Retinal pigment epithelial cell (primary cell): Measurements from ENCODE around the gene PHYHIPL.

Experiments
- DNase-seq: peaks from one replicate; pipeline ENCODE4 v3.0.0-alpha.2; 2010; ENCODE audit warnings: low read depth
- H3K4me3 ChIP-seq: 2 replicates; pipeline ENCODE4 v1.5.1; 2011; ENCODE audit warnings: mild to moderate bottlenecking, low read length, control low read depth, moderate library complexity
- CTCF ChIP-seq: conservative IDR thresholded peaks from 2 replicates; pipeline ENCODE4 v1.5.1; 2011; ENCODE audit warnings: low read depth, low read length, control low read depth, inconsistent platforms

PHYHIPL gene

GRCh38 chr10:59134785-59135184 lies 41.7 kb upstream of the PHYHIPL start:
- H3K4me3 ChIP-seq = no peak overlapping the region
- DNase-seq = no peak
- TF ChIP-seq CTCF = no peak

- no peak overlapping the region for H3K4me3 ChIP-seq
- TF ChIP-seq CTCF = no peak
- no peak for DNase-seq
Measured at GRCh38 chr10:59135275-59135674, 41.2 kb upstream of the PHYHIPL start.

GRCh38 chr10:59138052-59138451 lies 38.4 kb upstream of the PHYHIPL start:
- no peak for DNase-seq
- H3K4me3 ChIP-seq = no peak overlapping the region
- no peak for TF ChIP-seq CTCF

- H3K4me3 ChIP-seq = no peak overlapping the region
- no peak for TF ChIP-seq CTCF
- DNase-seq = no peak
Measured at GRCh38 chr10:59143544-59143943, 32.9 kb upstream of the PHYHIPL start.

GRCh38 chr10:59148701-59149100 lies 27.7 kb upstream of the PHYHIPL start:
- DNase-seq = no peak
- TF ChIP-seq CTCF = no peak
- no peak overlapping the region for H3K4me3 ChIP-seq

DNA sequence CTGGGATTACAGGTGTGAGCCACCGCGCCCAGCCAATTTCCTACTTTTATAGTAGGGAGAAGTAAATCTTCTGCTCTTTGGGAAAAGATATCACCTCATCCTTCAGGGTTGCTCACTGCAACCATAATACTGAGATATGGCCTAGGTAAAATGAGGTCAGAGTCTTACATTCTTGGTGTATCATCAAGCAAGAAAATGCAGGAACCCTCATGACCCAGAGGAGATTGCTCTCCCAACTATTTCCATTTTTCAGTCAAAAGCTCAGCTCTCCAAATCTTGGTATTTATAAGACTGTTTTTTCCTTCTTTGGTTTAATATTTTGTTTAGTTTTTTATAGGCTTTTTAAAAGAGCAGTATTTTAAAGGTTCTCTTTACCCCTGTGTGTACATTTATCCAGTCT lies 20.9 kb upstream of the PHYHIPL start:
- no peak for TF ChIP-seq CTCF
- DNase-seq = no peak
- H3K4me3 ChIP-seq = no peak overlapping the region

- no peak for DNase-seq
- H3K4me3 ChIP-seq = no peak overlapping the region
- no peak for TF ChIP-seq CTCF
Measured at GRCh38 chr10:59167512-59167911, 8.9 kb upstream of the PHYHIPL start.
